Measurements from ENCODE around the gene LRP10. TPM values are rescaled to one million over a fixed set of nuclear protein-coding genes. Genes with fewer than 3 reads are reported as not detected.
A peak's percentile ranks its signal among the peaks of the same experiment; 100 is the strongest.

Gene LRP10
- total RNA-seq, 2 donors from 2014 or later, result 48.9 to 67.6 TPM

GRCh38 chr14:22875003-22875747 is 3.6 kb downstream of the LRP10 start:
- H3K9me3 Mint-ChIP-seq, result no peaks in the 10 kb centered on the region
- no peak overlapping the region for H3K27ac Mint-ChIP-seq
- DNase-seq (ENCODE audit: low spot score in 2 of 2) (peak in 1 of 2 donors; percentile 49), ATAC-seq (no peak)
- peaks cover 19 to 26% of the 10 kb centered on the region in 2 donors for H3K36me3 Mint-ChIP-seq

DNA sequence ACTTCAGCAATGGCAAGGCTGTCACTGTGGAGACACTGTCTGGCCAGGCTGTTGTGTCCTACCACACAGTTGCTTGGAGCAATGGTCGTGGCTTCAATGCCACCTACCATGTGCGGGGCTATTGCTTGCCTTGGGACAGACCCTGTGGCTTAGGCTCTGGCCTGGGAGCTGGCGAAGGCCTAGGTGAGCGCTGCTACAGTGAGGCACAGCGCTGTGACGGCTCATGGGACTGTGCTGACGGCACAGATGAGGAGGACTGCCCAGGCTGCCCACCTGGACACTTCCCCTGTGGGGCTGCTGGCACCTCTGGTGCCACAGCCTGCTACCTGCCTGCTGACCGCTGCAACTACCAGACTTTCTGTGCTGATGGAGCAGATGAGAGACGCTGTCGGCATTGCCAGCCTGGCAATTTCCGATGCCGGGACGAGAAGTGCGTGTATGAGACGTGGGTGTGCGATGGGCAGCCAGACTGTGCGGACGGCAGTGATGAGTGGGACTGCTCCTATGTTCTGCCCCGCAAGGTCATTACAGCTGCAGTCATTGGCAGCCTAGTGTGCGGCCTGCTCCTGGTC is 4.3 kb downstream of the LRP10 start:
- no peak for ATAC-seq
- peak in 1 of 2 donors; percentile 50 for DNase-seq (ENCODE audit: low spot score in 2 of 2)
- no peak overlapping the region for H3K27ac Mint-ChIP-seq
- peaks cover 19 to 26% of the 10 kb centered on the region in 2 donors for H3K36me3 Mint-ChIP-seq
- H3K9me3 Mint-ChIP-seq, result no peaks in the 10 kb centered on the region

DNA sequence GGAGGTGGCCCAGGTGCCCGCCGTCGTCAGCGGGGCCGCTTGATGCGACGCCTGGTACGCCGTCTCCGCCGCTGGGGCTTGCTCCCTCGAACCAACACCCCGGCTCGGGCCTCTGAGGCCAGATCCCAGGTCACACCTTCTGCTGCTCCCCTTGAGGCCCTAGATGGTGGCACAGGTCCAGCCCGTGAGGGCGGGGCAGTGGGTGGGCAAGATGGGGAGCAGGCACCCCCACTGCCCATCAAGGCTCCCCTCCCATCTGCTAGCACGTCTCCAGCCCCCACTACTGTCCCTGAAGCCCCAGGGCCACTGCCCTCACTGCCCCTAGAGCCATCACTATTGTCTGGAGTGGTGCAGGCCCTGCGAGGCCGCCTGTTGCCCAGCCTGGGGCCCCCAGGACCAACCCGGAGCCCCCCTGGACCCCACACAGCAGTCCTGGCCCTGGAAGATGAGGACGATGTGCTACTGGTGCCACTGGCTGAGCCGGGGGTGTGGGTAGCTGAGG is 5.5 kb downstream of the LRP10 start:
- DNase-seq (ENCODE audit: low spot score in 2 of 2) (no peak), ATAC-seq (no peak)
- no peak overlapping the region for H3K27ac Mint-ChIP-seq
- H3K36me3 Mint-ChIP-seq, result peaks cover 19 to 26% of the 10 kb centered on the region in 2 donors
- no peaks in the 10 kb centered on the region for H3K9me3 Mint-ChIP-seq

DNA sequence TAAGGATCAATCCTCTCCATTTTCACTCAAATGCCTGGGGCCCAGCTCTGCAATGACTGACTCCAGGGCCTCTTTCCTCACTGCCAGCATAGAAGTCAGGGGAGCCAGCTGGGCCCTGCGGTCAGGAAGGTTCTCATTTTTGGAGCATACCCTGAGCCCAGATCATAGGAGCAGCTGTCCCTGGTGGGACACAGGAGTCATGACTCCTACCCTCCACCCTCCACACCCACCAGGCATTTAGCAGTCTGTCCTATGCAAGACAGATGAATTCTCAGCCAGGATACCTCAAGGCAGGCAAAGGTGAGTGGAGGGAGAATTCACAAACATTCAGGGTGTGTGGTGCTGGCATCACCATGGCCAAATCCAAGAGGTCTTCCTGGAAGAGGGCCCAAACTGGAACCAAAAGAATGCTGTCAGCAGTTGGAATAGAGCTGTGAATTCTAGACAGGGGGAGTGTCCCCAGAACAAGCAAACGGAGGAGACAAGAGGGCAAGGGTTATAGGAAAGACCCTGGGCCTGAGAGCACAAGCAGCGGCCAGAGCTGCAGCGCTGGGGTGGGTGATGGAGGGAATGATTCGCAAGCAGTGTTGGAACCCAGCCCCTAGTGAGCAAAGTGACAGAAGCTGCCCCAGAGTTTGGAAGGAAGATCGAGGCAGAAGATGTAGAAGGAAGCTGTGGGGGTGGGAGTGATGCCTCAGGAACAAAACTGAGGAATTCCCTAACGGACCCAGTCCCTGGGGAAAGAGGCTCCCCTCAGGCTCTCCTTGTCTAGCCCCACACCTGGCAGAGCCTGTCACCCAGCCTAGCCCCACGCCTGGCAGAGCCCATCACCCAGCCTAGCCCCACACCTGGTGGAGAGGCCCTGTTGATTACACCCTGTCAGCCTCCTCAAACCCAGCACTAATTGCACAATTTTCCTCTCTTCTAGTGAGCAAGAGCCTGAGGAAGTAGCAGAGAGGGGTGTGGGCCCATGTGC is 7.0 kb downstream of the LRP10 start:
- ATAC-seq (no peak), DNase-seq (ENCODE audit: low spot score in 2 of 2) (no peak)
- no peaks in the 10 kb centered on the region for H3K9me3 Mint-ChIP-seq
- H3K27ac Mint-ChIP-seq, result peak overlapping the region; percentile 18 to 83
- H3K36me3 Mint-ChIP-seq, result peaks cover 12 to 14% of the 10 kb centered on the region in 2 donors

- no peaks in the 10 kb centered on the region for H3K9me3 Mint-ChIP-seq
- H3K36me3 Mint-ChIP-seq, result no peaks in the 10 kb centered on the region
- DNase-seq (ENCODE audit: low spot score in 2 of 2), result no peak
- H3K27ac Mint-ChIP-seq, result peak overlapping the region in 1 of 2 donors; percentile 62
- ATAC-seq, result no peak
Observed at GRCh38 chr14:22882064-22882463, 10.5 kb downstream of the LRP10 start.

GRCh38 chr14:22882529-22883172 is 11.1 kb downstream of the LRP10 start:
- H3K36me3 Mint-ChIP-seq, result no peaks in the 10 kb centered on the region
- ATAC-seq (no peak), DNase-seq (ENCODE audit: low spot score in 2 of 2) (no peak)
- no peak overlapping the region for H3K27ac Mint-ChIP-seq
- no peaks in the 10 kb centered on the region for H3K9me3 Mint-ChIP-seq

DNA sequence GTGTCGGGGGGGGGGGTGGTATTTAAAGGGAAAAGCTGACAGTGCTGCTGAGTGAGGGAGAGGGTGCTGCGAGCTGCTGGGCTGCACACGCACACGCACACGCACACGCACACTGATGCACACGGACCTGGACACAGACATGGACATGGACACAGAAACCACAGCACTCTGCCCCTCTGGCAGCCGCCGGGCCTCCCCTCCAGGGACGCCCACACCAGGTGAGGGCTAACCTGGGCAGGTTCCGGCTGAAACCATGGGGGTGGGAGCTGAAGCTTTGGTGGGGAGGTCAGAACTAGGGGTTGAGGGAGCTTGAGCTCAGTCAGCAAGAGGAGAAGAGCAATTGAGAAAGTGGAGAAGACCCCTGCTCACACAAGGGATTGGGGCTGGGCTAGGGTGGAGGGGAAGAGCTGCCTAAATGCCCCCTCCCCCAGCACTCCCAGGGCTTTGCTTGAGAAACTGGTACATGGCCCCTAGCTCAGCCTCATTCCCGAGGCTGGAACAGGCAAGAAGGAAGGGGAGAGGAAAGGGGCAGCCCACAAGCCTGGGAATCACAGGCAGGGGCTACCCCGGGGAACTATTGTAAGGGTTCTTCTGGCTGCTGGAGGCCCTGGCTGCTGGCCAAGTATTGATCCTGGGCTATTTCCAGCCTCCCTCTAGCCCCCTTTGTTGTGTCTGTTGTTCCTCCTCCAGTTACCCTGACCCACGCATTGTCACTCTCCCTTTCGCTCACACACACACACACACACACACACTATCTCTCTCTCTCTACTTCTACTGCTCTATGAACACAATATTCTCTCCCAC is 11.8 kb downstream of the LRP10 start, which contains the start of gene REM2:
Gene REM2, plus strand, starts transcription at position 50 of the 804 bp plus-strand sequence. Its CDS starts 66 bp downstream, at position 116.
- peak within 1 kb of the TSS; percentile 1 for H3K27ac Mint-ChIP-seq
- no peaks in the 10 kb centered on the region for H3K9me3 Mint-ChIP-seq
- ATAC-seq (no peak), DNase-seq (ENCODE audit: low spot score in 2 of 2) (no peak)
- no peaks in the 10 kb centered on the region for H3K36me3 Mint-ChIP-seq

DNA sequence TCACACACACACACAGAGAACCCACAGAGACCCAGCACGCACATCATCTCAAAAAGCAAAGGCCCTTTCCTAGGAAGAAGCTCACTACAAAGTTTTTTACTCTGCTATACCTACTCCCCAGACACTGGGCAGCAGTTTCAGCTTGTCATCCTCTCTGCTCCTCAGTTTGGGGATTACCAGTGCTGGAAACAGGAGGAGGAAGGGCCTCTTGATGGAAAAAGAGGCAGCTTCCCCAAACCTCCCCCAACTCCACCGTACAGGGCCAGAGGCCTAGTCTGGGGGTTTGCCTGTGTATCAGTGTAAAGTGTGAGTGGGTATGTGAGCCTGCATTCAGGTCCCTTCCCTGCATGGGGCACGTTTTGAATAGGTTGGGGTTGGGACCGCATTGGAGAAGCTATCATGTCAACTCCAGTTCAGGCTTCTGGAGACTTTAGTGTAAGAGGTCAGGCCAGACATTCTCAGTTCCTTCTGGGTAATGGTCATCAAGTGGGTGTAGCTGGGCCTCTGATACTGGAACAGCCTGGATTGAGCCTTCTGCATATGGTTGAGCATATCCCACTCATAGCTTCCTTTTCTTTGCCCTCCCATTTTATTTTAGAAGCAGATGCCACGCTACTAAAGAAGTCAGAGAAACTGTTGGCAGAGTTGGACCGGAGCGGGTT is 12.7 kb downstream of the LRP10 start:
- ATAC-seq, result no peak
- Mint-ChIP-seq H3K27ac (peak overlapping the region; percentile 1), H3K36me3 (no peaks in the 10 kb centered on the region), H3K9me3 (no peaks in the 10 kb centered on the region)
- no peak for DNase-seq (ENCODE audit: low spot score in 2 of 2)

GRCh38 chr14:22884738-22885523 is 13.4 kb downstream of the LRP10 start:
- no peaks in the 10 kb centered on the region for H3K9me3 Mint-ChIP-seq
- DNase-seq (ENCODE audit: low spot score in 2 of 2) (no peak), ATAC-seq (no peak)
- H3K27ac Mint-ChIP-seq, result no peak overlapping the region
- H3K36me3 Mint-ChIP-seq, result no peaks in the 10 kb centered on the region

GRCh38 chr14:22885975-22886374 is 14.4 kb downstream of the LRP10 start:
- Mint-ChIP-seq H3K36me3 (no peaks in the 10 kb centered on the region), H3K27ac (no peak overlapping the region), H3K9me3 (no peaks in the 10 kb centered on the region)
- ATAC-seq (no peak), DNase-seq (ENCODE audit: low spot score in 2 of 2) (no peak)

- peak; percentile 69 to 80 for ATAC-seq
- H3K9me3 Mint-ChIP-seq, result no peaks in the 10 kb centered on the region
- no peaks in the 10 kb centered on the region for H3K36me3 Mint-ChIP-seq
- H3K27ac Mint-ChIP-seq, result peak overlapping the region; percentile 65 to 96
- DNase-seq (ENCODE audit: low spot score in 2 of 2), result peak; percentile 63 to 82
Observed at GRCh38 chr14:22886500-22887259, 15.1 kb downstream of the LRP10 start.

- ATAC-seq, result peak; percentile 4 to 60
- H3K36me3 Mint-ChIP-seq, result no peaks in the 10 kb centered on the region
- peak overlapping the region; percentile 65 to 96 for H3K27ac Mint-ChIP-seq
Observed at GRCh38 chr14:22887260-22887989, 15.9 kb downstream of the LRP10 start.

GRCh38 chr14:22887990-22888378 is 16.4 kb downstream of the LRP10 start:
- H3K36me3 Mint-ChIP-seq, result no peaks in the 10 kb centered on the region
- DNase-seq (ENCODE audit: low spot score in 2 of 2), result peak in 1 of 2 donors; percentile 50
- no peaks in the 10 kb centered on the region for H3K9me3 Mint-ChIP-seq
- peak in 1 of 2 donors; percentile 33 for ATAC-seq
- H3K27ac Mint-ChIP-seq, result no peak overlapping the region

More at GRCh38 chr14:22887260-22887989, 15.9 kb downstream of the LRP10 start:
- H3K9me3 Mint-ChIP-seq, result no peaks in the 10 kb centered on the region
- DNase-seq (ENCODE audit: low spot score in 2 of 2), result peak in 1 of 2 donors; percentile 28
